Endodermal cell (in vitro differentiated cells): Measurements from ENCODE around the gene PSMB10. TPM values are rescaled to one million over a fixed set of nuclear protein-coding genes. Genes with fewer than 3 reads are reported as not detected.

ENCODE experiments used
- DNase-seq: peaks from one replicate; pipeline ENCODE4 v3.0.0-alpha.2; 2017
- H3K27ac ChIP-seq: 2 replicates; pipeline ENCODE4 v1.5.1; 2013; ENCODE audit warnings: mild to moderate bottlenecking, low read depth, low read length, moderate library complexity
- H3K27me3 ChIP-seq: 2 replicates; pipeline ENCODE4 v1.6.1; 2013; ENCODE audit warnings: mild to moderate bottlenecking, low read length, moderate library complexity; ENCODE audit not compliant: insufficient read depth, control insufficient read depth, poor library complexity, severe bottlenecking
- H3K36me3 ChIP-seq: 2 replicates; pipeline ENCODE4 v1.7.0; 2013; ENCODE audit warnings: mild to moderate bottlenecking, low read length, moderate library complexity; ENCODE audit not compliant: control insufficient read depth, insufficient read depth
- H3K4me1 ChIP-seq: one replicate; pipeline ENCODE4 v1.7.0; 2013; ENCODE audit warnings: low read length; ENCODE audit not compliant: control insufficient read depth, insufficient read depth
- H3K4me3 ChIP-seq: 2 replicates; pipeline ENCODE4 v1.5.1; 2013; ENCODE audit warnings: mild to moderate bottlenecking, low read length, moderate library complexity
- H3K9ac ChIP-seq: 2 replicates; pipeline ENCODE4 v1.6.1; 2013; ENCODE audit warnings: mild to moderate bottlenecking, low read length, moderate library complexity; ENCODE audit not compliant: poor library complexity, severe bottlenecking; ENCODE audit errors: extremely low read depth
- H3K9me3 ChIP-seq: 2 replicates; pipeline ENCODE4 v1.6.1; 2013; ENCODE audit warnings: mild to moderate bottlenecking, low read length, moderate library complexity; ENCODE audit not compliant: control insufficient read depth
- H3K27ac Mint-ChIP-seq: 2 replicates; pipeline ENCODE4 v1.8.0; 2020; ENCODE audit warnings: mixed read lengths
- H3K27me3 Mint-ChIP-seq: 2 replicates; pipeline ENCODE4 v1.8.0; 2021; ENCODE audit warnings: mild to moderate bottlenecking, mixed read lengths; ENCODE audit not compliant: insufficient read depth
- H3K36me3 Mint-ChIP-seq: 2 replicates; pipeline ENCODE4 v1.8.0; 2020; ENCODE audit warnings: low read depth, mixed read lengths
- H3K4me1 Mint-ChIP-seq: 2 replicates; pipeline ENCODE4 v1.8.0; 2020; ENCODE audit warnings: mixed read lengths
- H3K4me3 Mint-ChIP-seq: 2 replicates; pipeline ENCODE4 v1.8.0; 2020; ENCODE audit warnings: mild to moderate bottlenecking, moderate library complexity, mixed read lengths
- H3K9me3 Mint-ChIP-seq: 2 replicates; pipeline ENCODE4 v1.8.0; 2020; ENCODE audit warnings: mild to moderate bottlenecking, mixed read lengths
- CTCF ChIP-seq: fragments of 200-600 bp; sonication (generic); conservative IDR thresholded peaks from 2 replicates; pipeline ENCODE4 v1.5.0; 2021; ENCODE audit warnings: antibody characterized with exemption, mild to moderate bottlenecking
- whole genome bisulfite sequencing, 2 experiments: methylation state at CpG; one replicate each; pipeline versions ENCODE4 v1.1.5 to v1.1.7; 2013; ENCODE audit warnings: missing lambda C conversion rate in 2 of 2, mixed read lengths in 1 of 2; ENCODE audit not compliant: insufficient coverage in 1 of 2, insufficient read length in 1 of 2; 5-methylcytosine and 5-hydroxymethylcytosine counted together
- total RNA-seq, 2 donors: library from RNA; stranded (reverse); fragmentation: NEBNext Ultra II Directional in 1 of 2; extraction: Animal tissue kit (Norgen Biotek cat#: 25700) in 1 of 2; gene quantifications; 2 replicates in 1 of 2; 3 replicates in 1 of 2; pipeline ENCODE4 v1.2.1, GENCODE V29; 2021

Gene PSMB10
- total RNA-seq, 2 donors from 2014 or later = 15.5 to 16.5 TPM

GRCh38 chr16:67930678-67931211, 5.9 kb downstream of the PSMB10 start:
- Mint-ChIP-seq H3K4me3 (no peak overlapping the region), H3K27ac (no peak overlapping the region), H3K36me3 (peaks cover 18% of the 10 kb centered on the region), H3K4me1 (peaks cover 19% of the 10 kb centered on the region), H3K9me3 (no peaks in the 10 kb centered on the region), H3K27me3 (no peaks in the 10 kb centered on the region)
- H3K27ac ChIP-seq = no peak overlapping the region
- no peak overlapping the region for H3K9ac ChIP-seq
- H3K4me1 ChIP-seq = no peaks in the 10 kb centered on the region
- no peaks in the 10 kb centered on the region for H3K27me3 ChIP-seq
- DNase-seq = no peak
- peaks cover 15% of the 10 kb centered on the region for H3K36me3 ChIP-seq
- 93 to 96% methylated on average over 9 to 17 of the region's 17 CpGs for WGBS, 2 experiments
- no peak overlapping the region for H3K4me3 ChIP-seq
- H3K9me3 ChIP-seq = no peaks in the 10 kb centered on the region
- TF ChIP-seq CTCF = no peak

DNA sequence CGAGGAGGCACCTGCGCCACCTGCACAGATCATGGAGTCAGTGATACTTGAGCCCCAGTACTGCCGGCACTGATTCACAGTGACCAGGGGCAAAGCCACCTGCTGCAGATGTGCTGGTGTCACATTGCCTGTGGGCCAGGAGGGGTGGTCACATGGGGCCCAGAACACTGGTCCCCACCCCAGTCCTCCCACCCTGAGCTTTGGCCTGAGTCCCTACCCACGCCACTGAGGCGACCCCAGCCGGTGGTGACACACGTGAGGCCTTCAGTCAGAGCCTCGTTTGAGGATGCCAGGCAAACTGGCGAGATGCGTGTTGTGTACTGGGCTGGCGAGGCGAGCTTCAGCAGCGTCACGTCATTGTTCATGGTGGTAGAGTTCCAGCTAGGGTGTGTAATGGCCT, 6.5 kb downstream of the PSMB10 start:
- H3K36me3 ChIP-seq = peaks cover 15% of the 10 kb centered on the region
- no peaks in the 10 kb centered on the region for H3K9me3 ChIP-seq
- H3K9ac ChIP-seq = no peak overlapping the region
- no peak for TF ChIP-seq CTCF
- Mint-ChIP-seq H3K27me3 (no peaks in the 10 kb centered on the region), H3K27ac (no peak overlapping the region), H3K4me3 (no peak overlapping the region), H3K9me3 (no peaks in the 10 kb centered on the region), H3K36me3 (peaks cover 18% of the 10 kb centered on the region), H3K4me1 (peaks cover 20% of the 10 kb centered on the region)
- no peaks in the 10 kb centered on the region for H3K4me1 ChIP-seq
- no peaks in the 10 kb centered on the region for H3K27me3 ChIP-seq
- H3K27ac ChIP-seq = no peak overlapping the region
- 96 to 99% methylated on average over 14 of the region's 14 CpGs for WGBS, 2 experiments
- no peak for DNase-seq
- H3K4me3 ChIP-seq = no peak overlapping the region

DNA sequence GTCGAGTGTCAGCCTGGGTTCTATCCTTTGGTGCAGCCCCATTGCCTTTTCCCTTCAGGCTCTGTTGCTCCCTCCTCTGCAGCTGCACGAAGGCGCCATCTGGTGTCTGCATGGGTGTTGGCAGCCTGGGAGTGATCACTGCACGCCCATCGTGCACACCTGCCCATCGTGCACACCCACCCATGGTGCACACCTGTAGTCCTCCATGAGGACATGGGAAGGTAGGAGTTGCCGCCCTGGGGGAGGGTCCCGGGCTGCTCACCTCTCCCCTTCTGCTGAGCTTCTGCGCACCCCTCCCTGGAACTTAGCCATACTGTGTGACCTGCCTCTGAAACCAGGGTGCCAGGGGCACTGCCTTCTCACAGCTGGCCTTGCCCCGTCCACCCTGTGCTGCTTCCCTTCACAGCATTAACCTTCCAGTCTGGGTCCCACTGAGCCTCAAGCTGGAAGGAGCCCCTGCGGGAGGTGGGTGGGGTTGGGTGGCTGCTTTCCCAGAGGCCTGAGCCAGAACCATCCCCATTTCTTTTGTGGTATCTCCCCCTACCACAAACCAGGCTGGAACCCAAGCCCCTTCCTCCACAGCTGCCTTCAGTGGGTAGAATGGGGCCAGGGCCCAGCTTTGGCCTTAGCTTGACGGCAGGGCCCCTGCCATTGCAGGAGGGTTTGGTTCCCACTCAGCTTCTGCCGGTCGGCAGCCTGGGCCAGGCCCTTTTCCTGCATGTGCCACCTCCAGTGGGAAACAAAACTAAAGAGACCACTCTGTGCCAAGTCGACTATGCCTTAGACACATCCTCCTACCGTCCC, 7.9 kb downstream of the PSMB10 start:
- no peak overlapping the region for H3K4me3 Mint-ChIP-seq
- TF ChIP-seq CTCF = peak; percentile 93

More for the DNA sequence above, 7.9 kb downstream of the PSMB10 start:
- H3K36me3 ChIP-seq = peaks cover 15% of the 10 kb centered on the region
- H3K9ac ChIP-seq = no peak overlapping the region
- no peak overlapping the region for H3K4me3 ChIP-seq
- 45 to 65% methylated on average over 6 to 16 of the region's 16 CpGs for WGBS, 2 experiments
- Mint-ChIP-seq H3K4me1 (peaks cover 12% of the 10 kb centered on the region), H3K36me3 (peaks cover 21% of the 10 kb centered on the region), H3K27ac (no peak overlapping the region), H3K9me3 (no peaks in the 10 kb centered on the region), H3K27me3 (no peaks in the 10 kb centered on the region)
- no peaks in the 10 kb centered on the region for H3K27me3 ChIP-seq
- H3K9me3 ChIP-seq = no peaks in the 10 kb centered on the region
- DNase-seq = peak; percentile 92
- H3K27ac ChIP-seq = no peak overlapping the region
- H3K4me1 ChIP-seq = no peaks in the 10 kb centered on the region
